Pons (tissue), 1 donor: ENCODE measurements around the gene DLGAP1.

Source experiments
- DNase-seq: peaks from one replicate; pipeline ENCODE4 v3.0.0-alpha.2; 2016; ENCODE audit warnings: low spot score

DLGAP1 gene

GRCh38 chr18:3529601-3530000 is 925.5 kb downstream of the DLGAP1 start:
- DNase-seq: no peak

DNA sequence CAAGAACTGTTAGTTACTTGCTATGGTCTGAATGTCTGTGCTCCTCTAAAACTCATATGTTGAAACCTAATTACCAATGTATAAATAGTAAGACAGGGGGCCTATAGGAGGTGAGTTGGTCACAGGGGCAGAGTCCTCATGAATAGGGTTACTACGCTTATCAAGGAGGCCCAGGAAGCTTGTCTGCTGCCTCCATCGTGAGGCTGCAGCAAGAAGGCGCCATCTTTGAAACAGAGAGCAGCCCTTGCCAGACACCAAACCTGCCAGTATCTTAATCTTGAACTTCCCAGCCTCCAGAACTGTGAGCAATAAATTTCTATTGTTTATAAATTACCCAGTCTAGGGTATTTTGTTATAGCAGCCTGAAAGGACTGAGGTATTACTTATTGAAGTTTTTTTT is 926.0 kb downstream of the DLGAP1 start:
- DNase-seq: no peak

GRCh38 chr18:3528231-3528630 is 926.9 kb downstream of the DLGAP1 start:
- no peak for DNase-seq

DNA sequence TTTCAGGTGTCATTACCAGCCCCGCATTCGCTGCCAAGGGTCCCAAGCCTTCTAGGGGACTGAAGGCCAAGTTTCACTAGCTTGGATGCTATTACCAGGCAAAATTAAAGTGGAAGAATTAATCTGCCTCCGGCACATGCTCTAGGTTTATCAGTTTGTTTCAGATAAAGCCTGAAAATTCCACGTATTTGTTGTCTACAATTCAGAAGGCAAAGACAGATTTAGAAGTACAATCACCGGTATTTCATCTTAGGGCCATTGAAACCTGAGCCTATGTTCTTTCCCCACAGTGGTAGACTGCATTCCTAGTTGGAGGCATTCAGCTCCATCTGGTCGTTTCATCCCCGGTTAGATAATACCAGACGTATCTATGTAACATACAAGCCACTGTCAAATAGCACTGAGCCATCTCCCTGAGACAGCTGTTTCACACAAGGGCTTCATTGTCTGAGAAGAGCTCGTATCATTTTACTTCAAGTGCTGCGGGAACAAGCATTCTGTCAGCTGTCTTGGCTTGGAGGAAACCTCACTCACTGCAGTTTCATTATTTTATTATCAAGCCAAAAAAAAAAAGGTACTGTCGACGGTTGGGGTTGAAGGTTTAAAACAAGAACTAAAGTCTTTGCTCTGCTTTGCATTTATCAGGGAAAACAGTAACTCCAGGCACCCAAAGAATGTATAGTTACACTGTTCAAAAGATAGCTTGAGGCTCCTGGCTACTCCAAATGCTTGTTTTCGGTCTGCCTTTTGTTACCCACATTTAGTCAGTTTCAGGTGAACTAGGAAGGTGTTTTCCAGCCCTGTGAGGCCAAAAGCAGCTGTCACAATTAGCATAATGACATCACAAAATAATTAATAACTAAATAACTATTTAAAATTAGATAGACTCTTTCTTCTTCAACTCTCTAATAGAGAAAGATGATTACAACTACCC is 928.4 kb downstream of the DLGAP1 start:
- DNase-seq: peak; percentile 90

DNA sequence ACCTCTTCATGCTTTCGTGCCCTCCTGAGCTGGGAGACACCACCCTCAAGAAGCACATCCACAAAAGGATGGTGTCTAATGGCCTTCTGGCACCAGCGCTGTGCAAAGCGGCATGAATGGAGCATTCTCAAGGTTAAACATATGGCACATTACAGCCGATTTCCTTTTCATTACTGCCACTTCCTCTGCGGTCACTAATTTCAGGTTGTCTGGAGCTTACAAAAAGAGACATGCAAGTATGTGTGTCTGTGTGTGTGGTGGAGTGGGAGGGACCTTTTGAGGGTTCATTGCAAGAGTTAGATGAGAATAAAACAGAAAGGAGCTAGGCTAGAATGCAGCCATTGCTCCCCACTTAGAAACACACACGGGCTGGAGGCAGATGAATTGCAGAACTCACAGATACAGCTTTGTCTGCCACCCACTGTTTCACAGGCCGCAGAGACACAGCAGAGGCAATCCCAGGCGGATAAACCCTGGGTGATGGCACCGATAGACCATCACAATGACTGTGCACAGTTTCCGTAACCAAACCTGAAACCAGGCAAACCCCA is 929.2 kb downstream of the DLGAP1 start:
- peak; percentile 81 for DNase-seq

GRCh38 chr18:3524706-3525105 is 930.4 kb downstream of the DLGAP1 start:
- peak; percentile 88 for DNase-seq

DNA sequence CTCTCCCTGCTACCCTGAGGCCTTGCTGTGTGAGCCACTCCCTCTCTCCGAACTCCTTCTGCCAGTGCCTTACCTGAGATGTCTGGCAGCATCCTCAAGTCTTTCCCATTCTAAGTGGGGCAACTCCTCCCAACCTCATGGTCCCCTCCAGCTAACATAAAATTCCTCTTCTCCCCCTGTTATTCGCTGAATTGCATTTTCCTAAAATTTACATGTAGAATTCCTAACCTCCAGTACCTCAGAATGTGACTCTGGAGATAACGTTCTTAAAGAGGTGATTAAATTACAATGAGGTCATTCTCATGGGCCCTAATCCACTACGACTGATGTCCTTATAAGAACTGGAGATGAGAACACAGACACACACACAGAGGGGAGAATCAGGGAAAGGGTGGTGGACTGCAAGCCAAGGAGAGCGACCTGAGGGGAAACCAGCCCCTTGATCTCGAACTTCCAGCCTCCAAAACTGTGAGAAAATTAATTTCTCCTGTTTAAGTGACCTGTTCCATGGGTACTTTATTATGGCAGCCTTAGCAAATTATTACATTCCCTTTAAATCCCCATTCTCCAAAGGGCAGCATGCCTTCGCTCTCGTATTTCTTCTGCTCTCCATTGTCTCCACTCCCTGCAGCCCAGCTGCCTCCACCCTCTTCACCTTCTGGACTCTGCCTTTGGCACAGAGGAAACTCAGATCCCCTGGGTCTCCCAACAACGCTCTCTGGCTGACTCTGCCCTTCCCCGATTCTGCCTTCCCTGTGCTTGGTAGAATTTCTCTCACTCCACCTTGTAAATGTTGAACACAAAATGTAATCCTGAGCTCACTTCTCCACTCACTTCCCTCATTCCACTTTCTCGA is 934.6 kb downstream of the DLGAP1 start:
- no peak for DNase-seq

DNA sequence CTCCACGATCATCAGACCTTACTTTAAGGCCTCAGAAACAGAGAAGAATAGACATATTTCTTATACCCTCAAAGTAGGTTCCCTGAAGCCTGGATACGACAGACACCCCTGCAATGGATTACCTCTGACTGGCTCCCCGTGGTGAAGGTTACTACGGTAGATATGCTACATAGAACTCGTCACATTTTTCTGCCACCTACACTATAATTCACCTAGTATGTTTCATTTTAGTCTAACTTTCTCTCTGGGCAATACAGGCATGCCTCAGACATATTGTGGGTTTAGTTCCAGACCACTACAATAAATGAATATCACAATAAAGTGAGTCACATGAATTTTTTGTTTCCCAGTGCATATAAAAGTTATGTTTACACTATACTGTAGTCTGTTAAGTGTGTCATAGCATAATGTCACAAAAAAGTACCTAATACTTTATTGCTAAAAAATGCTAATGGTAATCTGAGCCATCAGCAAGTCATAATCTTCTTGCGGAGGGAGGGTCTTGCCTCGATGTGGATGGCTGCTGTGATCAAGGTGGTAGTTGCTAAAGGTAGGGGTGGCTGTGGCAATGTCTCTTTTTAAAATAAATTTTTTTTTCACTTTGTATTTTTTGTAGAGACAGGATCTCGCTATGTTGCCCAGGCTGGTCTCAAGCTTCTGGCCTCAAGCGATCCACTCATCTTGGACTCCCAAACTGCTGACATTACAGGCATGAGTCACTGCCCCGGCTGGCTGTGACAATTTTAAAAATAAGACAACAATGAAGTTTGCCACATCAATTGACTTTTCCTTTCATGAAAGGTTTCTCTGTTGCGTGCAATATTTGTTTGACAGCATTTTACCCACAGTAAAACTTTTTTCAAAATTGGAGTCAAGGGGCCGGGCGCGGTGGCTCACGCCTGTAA is 940.5 kb downstream of the DLGAP1 start:
- no peak for DNase-seq

DNA sequence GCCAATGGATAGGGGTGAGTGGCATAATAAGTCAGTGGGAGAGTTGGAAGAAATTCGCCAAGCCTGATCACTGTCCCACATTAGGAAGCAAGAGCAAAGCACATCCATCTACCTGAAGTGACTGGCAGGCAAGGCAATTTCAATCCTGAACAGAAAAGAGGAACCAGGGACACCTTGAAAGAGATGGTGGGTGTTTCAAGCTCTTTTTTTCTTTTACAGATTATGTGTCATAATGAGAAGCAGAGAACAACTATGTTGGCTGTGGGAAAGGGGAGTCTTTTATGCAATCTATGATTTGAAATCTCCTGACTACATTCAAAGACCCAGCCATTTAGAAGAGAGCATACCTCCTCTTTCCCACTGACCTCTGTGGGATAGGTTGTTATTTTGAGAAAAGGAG is 941.6 kb downstream of the DLGAP1 start:
- no peak for DNase-seq

- no peak for DNase-seq
Measured at GRCh38 chr18:3511980-3512379, 943.1 kb downstream of the DLGAP1 start.

GRCh38 chr18:3510896-3511295 is 944.2 kb downstream of the DLGAP1 start:
- DNase-seq: no peak

DNA sequence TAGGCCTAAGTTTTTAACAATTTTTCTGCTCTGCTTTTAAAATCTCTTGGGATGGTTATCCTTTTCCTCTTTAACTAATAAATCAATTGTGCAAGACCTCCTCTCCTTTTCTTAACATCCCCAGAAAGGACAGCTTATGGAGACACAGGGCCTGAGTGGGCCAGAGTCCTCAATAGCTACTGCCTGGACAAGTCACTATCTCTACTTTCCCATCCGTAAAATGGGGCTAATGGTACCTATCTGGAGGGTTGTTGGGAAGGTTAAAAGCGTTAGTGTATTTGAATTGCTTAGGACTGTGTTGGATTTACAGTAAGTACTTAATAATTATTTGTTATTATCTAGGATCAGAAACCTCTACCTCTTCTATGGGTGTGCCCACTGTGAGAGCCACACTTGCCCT is 945.1 kb downstream of the DLGAP1 start:
- DNase-seq: no peak

DNA sequence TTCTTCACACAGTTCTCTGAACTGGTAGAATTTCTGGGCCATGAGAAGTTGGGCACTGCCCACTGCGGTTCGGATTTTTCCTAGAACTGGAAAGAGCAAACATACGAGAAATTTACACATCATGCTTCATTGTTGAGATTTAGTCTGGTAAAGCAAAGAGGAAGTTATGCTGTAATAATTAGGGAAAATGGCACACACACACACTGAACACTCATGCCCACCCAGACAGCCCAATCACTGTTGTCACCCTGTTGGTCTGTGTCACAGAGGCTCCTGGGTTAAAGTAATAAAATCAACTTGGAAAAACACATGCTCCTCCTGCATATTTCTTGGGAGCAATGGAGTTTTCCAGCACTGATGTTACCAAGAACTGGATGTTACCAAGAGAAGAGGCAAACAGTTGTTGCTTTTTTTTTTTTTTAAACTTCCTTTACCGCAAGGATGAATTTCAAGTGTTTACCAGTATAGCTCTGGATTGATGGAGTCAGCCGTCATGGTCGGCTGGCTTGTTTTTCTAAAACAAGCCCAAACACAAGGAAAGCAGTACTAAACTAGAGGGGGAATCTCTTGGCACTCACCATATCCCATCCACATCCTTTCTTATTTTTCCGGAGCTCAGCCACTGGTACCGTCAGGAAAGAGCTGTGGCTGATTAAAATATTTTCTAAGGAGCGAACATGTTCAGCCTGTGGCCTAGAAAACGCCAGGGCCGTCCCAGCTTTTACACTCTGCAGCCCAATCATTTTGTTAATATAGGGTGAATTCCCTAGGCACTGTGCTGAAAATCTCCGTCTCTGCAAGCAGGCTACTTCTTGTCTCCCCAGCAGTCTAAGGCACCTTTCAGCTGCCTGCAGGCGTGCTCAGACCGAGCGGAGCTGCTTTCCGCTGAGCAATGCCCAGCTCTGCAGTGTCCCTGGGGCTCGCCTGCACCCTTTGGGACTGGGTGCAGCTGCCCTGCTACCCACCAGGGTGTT is 946.2 kb downstream of the DLGAP1 start:
- no peak for DNase-seq

DNA sequence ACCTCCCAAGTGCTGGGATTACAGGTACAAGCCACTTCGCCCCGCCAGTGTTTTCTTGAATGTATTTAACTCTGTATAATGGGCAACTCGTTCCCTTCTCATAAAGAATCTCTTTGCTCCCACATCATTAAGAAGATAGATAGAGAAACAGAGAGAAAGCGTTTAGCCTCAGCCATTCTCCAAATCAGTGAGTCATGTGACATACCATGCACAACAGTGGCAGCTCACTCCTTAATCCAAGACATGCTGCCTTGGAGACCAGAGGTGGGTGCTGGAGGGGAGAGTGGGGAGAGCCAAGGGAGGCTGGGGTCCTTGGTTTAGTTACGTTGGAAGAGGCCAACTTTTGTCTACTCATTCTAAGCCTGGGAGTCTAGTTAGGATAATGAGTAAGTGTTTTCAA is 950.5 kb downstream of the DLGAP1 start:
- no peak for DNase-seq

DNA sequence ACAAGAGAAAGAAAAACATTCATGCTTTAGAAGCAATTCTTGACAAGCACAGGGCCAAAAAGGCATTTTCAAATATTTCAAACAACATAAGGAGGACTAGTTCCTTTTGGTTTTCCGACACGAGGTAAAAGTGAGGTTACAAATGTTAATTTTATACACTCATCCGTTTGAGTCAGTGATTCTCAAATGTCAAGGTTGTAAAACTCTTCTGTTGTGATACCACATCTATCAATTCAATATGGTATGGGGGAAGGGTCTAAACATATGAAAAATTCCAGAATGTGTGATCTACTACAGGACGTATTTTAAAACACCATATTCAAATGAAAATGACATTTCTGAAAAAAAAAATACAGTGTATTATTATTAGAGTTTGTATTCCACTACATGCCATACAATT is 952.5 kb downstream of the DLGAP1 start:
- no peak for DNase-seq

- DNase-seq: no peak
Measured at GRCh38 chr18:3500016-3500415, 955.1 kb downstream of the DLGAP1 start.

GRCh38 chr18:3499501-3499900 is 955.6 kb downstream of the DLGAP1 start:
- no peak for DNase-seq

- no peak for DNase-seq
Measured at GRCh38 chr18:3498698-3499471, 956.2 kb downstream of the DLGAP1 start.

GRCh38 chr18:3495691-3496430 is 959.2 kb downstream of the DLGAP1 start:
- no peak for DNase-seq
